DMS53 treated with DMSO at 0.1 percent for 48 hours (cell line): ENCODE data around the gene COQ8B.
"Not testable (repeated sequence)": the region's sequence is repeated elsewhere in the genome, so short reads cannot be mapped to it uniquely, and the experiment has no call there.

ENCODE experiments used
- DNase-seq: peaks from one replicate; lab custom pipeline; 2025; ENCODE audit not compliant: unreplicated experiment; lab: John Stamatoyannopoulos, UW

The COQ8B gene

DNA sequence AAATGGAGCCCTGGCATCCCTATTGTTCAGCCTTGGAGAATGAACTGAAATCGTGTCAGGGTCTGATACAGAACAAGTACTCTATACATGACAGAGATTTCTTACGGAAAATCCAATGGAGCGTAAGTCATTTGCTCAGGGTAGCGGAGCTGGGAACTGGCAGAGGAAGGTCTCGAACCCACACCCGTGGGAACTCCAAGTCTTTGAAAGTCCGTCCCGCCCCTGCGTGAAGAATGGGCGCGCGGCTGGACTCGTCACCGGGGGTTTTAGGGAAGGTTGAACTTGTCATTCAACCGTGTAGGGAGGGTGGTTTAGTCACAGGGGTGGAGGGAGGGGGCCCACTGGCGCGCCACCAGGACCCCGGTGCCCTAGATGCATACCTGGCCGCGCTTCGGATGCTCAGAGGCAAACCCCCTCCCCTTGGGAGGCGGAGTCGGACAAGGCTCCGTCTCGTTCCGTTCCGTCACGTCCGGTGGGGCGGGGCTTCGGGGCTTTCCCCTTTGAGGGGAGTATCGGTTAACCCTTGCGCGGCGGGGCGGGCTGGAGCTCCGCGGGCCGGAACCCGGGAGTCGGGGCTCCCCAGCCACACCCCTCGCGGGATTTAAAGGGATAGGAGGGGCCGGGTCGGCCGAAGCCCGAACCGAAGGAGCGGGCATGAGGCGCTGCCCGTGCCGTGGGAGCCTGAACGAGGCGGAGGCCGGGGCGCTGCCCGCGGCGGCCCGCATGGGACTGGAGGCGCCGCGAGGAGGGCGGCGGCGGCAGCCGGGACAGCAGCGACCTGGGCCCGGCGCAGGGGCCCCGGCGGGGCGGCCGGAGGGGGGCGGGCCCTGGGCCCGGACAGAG is at the start of gene COQ8B, which contains the start of gene ITPKC:
Gene COQ8B, minus strand, starts transcription at position 405 of the 843 bp plus-strand sequence. CDS start 2,254 bp downstream, outside the sequence.
Gene ITPKC, plus strand, starts transcription at position 631 of the 843 bp plus-strand sequence. Its CDS starts 24 bp downstream, at position 655.
- DNase-seq = peak; percentile 95

DNA sequence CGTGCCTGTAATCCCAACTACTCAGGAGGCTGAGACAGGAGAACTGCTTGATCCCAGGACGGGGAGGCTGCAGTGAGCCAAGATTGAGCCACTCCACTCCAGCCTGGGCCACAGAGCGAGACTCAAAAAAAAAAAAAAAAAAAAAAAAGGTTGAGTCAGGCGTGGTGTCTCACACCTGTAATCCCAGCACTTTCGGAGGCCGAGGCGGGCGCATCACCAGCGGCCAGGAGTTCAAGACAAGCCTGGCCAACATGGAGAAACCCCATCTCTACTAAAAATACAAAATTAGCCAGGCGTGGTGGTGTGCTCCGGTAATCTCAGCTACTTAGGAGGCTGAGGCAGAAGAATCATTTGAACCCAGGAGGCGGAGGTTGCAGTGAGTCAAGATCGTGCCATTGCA is 49.7 kb upstream of the COQ8B start:
- not testable (repeated sequence) for DNase-seq

DNA sequence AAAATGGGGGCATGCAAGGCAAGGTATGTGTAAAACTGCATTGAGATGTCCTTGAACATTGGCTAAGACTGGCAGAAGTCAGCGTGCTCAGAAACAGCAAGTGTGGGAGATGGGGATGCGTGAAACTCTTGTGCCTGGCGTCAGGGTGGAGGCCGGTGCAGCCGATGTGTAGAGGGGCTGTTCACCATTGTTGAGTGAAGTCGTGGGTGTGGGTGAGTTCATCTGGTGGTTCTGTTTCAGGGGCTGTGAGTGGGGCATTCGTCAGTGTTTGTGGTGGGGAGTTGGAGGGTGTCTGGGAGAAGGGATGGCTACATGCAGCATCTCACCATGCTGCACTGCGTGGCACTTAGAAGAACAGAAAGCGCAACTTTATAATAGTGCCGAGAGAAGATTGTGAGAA is 47.3 kb upstream of the COQ8B start:
- DNase-seq = no peak

DNA sequence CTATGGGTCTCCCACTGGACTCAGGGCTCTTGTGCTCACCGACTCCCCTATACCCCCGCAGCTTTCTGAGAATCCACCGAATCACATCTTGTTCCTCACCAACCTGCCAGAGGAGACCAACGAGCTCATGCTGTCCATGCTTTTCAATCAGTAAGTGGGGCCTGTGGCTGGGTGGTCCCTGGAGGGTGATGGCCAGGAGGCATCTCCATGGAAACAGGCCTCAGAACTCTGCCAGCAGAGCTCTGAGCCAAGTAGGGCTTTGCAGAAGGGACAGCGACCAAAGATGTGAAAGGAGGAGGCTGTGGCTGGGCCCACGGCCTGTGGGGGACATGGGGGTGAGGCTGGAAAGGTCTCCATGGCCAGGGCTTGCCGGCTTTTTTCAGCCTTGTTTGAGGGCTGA is 46.8 kb upstream of the COQ8B start:
- no peak for DNase-seq

DNA sequence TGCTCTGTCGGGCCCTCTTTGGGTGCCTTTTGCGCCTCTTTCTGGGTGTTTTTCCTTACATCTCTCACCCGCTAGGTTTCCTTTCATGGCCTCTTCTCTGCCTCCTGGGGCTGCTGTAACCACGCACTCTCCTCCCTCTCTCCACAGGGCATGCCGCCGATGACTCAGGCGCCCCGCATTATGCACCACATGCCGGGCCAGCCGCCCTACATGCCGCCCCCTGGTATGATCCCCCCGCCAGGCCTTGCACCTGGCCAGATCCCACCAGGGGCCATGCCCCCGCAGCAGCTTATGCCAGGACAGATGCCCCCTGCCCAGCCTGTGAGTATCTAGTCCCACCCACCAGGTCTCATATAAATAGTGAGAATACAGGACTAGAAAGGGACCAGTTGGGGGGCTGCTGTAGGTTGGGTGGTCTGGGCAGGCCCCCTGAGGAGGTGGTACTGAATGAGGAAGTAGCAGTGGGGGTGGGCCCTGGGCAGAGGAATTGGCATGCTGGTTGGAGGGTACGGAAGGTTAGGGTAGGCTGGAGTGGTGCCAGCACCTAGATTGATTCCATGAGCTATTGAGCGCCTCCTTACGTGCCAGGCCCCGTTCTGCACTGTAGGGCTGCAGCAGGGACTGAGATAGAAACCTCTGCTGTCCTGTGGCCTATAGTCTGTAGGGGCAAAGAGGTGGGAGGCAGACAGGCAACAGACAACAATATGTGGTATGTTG is 46.2 kb upstream of the COQ8B start:
- DNase-seq = no peak

DNA sequence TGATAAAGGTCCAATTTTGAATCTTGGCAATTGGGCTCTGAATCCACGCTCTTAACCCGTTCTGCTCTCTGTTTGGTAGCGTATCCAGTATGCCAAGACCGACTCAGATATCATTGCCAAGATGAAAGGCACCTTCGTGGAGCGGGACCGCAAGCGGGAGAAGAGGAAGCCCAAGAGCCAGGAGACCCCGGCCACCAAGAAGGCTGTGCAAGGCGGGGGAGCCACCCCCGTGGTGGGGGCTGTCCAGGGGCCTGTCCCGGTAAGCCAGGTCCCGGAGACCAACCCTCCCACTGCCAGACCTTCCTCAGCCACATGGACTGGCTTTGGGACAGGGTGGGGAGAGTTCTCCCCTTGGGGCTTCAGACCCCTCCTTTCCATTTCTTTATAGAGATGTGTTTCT is 42.7 kb upstream of the COQ8B start:
- DNase-seq = no peak

DNA sequence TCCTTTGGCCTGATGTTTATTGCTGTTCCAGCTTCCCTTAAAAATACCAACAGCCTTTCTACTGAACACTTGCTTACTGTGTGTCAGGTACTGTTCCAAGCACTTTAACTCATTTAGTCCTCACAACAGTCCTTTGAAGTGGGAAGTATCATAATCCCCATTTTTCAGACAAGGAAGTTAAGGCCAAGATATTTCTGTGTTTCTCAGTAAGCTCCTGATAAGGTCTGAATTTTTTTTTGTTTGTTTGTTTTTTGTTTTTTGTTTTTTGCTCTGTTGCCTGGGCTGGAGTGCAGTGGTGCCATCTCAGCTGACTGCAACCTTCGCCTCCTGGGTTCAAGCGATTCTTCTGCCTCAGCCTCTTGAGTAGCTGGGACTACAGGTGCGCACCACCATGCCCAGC is 41.8 kb upstream of the COQ8B start:
- DNase-seq = no peak

DNA sequence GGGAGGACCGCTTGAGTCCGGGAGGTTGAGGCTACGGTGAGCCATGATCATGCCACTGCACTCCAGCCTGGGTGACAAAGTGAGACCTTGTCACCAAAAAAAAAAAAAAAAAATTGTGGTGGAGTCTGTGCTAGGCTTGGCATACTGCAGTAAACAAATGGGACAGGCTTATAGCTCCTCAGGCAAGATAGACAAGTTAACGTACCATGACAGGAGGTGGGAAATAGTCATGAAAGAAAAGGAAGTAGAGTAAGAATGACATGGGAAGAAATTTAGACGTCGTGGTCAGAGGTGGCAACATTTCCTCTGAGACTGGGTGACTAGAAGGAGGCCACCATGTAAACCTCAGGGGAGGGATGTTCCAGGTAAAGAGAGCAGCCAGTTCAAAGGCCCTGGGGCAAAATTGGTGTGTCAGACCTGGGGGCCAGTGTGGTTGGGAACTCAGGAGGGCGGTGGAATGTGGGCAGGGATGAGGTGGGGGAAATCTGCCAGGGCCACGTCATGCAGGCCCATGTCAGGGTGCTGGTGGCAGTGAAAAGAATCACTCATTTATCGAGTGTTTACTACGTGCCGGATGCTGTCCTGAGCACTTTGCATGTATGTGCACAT is 39.9 kb upstream of the COQ8B start:
- no peak for DNase-seq

DNA sequence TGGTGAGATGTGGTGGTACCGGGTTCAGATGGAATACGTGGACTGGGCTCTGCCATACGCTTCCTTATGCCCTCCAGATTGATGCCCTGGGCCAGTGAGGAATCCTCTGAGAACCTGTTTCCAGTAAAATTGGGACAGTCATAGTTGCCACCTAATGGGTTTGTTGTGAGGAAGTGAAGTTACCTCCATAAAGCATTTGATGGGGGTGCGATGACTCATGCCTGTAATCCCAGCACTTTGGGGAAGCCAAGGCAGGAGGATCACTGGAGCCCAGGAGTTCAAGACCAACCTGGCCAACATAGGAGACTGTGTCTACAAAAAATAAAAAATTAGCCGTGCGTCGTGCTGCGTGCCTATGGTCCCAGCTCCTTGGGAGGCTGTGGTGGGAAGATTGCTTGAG is 39.1 kb upstream of the COQ8B start:
- DNase-seq = no peak

DNA sequence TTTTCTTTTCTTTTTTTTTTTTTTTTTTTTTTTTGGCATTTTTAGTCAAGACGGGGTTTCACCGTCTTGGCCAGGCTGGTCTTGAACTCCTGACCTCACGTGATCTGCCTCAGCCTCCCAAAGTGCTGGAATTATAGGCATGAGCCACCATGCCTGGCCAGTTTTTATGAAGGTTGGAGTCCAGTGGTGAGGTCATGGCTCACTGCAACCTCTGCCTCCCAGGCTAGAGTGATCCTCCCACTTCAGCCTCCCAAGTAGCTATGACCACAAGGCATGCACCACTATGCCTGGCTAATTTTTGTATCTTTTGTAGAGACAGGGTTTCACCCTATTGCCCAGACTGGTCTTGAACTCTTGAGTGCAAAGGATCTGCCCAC is 38.5 kb upstream of the COQ8B start:
- DNase-seq = no peak

DNA sequence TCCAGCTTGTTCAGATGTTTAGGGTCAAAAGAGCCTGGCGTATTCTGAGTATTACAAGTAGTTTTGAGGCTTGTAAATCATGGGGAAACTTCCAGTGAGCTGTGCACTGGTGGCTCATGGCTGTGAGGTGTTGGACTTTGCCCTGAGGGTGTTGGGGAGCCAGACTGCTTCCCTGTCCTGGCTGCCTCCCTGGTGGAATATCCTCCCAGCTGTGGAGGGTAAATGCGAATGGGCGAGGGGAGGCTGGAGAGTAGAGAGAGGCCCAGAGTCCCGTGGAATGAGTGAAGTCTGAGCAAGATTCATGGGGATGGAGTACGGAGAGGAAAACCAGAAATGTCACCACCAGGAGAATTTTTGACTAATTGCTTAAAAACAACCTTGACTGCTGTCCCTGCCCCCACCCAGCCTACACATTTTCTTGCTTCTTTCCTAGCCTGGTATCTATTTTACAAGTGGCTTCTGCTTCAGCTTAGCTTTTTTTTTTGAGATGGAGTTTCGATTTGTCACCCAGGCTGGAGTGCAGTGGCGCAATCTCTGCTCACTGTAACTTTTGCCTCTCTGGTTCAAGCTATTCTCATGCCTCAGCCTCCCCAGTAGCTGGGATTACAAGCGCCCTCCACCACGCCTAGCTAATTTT is 38.0 kb upstream of the COQ8B start:
- DNase-seq = no peak

DNA sequence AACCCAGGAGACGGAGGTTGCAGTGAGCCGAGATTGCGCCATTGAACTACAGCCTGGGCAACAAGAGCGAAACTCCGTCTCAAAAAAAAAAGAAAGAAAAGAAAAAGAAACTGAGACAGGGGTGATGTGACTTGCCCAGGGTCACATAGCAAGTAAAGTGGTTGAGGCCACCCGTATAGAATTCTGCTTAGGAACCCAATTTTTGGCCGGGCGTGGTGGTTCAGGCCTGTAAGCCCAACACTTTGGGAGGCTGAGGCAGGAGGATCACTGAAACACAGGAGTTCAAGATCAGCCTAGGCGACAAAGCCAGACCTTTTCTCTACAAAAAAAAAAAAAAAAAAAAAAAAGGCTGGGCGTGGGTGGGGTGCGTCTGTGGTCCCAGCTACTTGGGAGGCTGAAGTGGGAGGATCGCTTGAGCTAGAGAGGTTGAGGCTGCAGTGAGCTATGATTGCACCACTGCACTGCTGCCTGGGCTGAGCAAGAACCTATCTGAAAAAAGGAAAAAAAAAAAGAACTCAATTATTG is 35.6 kb upstream of the COQ8B start:
- DNase-seq = no peak

DNA sequence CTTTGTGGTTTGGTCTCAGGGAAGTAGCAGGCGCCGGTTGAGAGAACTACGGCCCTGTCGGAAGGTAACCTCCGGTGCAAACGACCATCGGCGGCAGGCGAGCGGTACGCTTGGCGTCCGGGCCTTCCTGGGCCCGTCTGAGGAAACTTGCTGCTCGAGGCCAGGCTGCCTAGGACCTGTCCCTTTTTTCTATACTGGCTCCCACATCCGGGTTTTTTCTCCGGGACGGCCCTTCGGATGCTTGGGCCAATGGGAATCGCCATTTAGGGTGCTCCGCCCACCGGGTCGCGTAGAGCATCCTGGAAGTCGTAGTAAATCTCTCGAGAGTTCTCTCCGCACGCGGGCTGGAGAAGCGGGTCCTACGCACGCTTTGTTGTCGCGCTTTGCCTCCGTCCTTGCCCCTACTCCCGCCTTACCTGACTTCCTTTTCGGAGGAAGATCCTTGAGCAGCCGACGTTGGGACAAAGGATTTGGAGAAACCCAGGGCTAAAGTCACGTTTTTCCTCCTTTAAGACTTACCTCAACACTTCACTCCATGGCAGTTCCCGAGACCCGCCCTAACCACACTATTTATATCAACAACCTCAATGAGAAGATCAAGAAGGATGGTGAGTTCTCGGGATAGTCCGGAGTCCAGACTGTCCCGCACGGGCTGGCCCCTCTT is 34.3 kb upstream of the COQ8B start, which contains the start of gene SNRPA:
Gene SNRPA, plus strand, starts transcription at position 330 of the 664 bp plus-strand sequence. Its CDS starts 206 bp downstream, at position 536.
- DNase-seq = peak; percentile 99

DNA sequence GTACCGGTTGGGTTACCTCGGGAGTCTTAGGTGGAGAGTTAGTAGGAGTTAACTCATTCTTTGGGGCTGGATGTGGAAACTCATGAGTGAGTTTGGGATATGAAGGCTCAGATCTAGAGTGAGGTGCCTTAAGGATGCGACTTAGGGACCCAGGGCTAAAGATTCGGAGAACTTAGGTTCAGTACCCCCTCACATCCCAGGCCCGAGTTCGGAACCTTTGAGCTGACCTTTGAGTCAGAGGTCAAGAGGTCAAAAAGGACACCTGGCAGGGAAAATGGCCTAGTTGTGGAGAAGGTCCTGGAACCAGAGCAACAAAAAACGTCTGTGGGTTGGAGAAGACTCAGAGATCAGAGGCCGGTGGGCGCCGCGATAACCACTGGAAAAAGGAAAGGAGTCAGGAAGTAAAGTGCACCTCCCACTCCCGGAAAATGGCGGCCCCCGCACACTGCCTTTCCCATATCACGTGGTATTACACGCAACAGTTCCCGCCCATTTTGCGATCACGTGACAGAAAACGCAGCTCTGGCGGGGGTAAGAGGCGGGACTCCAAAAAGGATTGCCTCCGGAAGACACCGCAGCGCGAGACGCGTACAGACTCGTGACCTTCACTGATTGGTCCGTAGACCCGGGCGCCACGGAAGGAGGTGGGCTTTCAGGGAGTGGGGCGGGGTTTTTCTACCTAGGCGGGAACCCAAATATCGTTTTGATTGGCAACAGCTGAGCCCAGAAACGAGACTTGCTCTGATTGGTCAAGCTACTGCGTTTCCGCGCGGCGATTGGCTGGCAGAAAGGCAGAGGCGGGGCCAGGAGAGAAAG is 33.6 kb upstream of the COQ8B start, which contains the start of gene ACTMAP:
Gene ACTMAP, minus strand, starts transcription at position 420 of the 816 bp plus-strand sequence. CDS start 674 bp downstream, outside the sequence.
- DNase-seq = peak; percentile 99

DNA sequence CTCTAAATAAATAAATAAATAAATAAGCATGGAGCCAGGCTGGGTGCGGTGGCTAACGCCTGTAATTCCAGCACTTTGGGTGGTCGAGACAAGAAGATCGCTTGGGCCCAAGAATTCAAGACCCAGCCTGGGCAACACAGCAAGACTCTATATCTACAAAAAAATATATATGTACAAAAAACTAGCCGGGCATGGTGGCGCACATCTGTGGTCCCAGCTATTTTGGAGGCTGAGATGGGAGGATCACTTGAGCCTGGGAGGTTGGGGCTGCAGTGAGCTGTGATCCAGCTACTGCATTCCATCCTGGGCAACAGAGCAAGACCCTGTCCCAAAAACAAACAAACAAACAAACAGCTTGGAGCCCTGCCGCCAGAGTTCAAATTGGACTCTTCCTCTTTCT is 30.9 kb upstream of the COQ8B start:
- no peak for DNase-seq

DNA sequence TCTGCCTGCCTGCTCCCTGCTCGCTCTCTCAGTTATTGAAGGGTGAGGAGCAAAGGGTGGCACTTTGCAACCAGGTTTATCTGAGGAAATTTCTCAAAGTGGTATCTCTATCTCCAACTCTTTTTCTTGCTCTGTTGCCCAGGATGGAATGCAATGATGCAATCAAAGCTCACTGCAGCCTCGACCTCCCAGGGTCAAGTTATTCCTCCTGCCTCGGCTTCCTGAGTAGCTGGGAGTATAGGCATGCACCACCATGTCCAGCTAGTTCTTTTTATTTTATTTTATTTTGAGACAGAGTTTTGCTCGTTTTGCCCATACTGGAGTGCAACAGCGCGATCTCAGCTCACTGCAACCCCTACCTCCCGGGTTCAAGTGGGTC is 28.7 kb upstream of the COQ8B start:
- DNase-seq = no peak

DNA sequence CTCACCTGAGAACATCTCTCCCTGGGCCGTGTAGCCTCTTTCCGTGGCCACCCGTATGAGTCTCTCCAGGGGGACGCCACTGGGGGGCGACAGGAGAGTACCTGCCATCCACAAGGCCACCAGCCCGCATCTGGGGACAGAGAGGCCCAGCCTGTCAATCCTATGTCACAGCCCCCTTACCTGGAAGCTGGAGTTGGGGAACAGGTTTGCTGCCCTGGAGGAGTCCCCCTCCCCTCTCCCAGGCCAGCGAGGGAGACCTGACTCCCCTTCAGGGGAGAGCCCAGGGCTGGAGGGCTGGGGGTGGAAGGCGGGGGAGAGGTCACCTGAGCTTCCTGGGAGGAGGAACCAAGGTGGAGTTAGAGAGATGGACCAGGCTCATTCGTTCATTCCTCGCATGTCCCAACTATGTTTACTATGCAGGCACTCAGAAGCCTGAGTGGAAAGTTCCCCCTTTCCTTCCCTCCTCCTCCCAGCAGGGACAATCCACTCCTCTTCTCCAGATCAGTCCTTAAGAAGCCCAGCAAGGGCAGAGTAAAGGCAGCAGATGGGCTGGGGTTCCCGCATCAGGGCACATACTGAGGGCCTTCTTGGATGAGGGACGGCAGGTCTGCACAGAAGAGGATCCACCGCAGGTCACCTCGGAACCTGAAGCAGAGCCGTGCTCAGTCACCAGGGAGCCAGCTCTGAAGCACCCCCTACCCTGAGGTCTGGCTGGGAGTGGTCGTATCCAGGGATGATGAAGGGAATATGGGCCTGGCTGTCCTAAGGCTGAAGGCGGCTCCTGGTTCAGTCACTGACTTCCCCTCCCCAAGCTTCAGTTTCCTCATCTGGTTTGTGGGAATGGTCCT is 28.1 kb upstream of the COQ8B start:
- no peak for DNase-seq

DNA sequence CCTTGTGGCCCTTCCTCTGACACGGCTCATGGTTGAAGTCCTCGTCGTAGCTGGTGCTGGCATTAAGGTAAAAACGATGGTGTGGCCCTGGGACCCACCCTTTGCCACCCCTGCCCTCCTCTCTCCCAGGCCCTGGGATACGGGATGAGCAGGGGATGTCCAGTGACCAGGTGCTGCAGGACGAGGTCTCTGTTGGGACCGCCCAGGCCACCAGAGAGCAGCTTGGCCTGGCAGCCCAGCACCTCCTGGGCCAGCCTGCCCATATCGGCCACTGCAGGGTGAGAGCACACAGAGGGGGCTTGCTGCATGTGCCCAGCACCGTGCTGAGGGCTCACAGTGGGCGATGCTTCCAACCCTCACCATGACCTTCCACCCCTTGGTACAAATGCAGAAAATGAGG is 27.2 kb upstream of the COQ8B start:
- no peak for DNase-seq

DNA sequence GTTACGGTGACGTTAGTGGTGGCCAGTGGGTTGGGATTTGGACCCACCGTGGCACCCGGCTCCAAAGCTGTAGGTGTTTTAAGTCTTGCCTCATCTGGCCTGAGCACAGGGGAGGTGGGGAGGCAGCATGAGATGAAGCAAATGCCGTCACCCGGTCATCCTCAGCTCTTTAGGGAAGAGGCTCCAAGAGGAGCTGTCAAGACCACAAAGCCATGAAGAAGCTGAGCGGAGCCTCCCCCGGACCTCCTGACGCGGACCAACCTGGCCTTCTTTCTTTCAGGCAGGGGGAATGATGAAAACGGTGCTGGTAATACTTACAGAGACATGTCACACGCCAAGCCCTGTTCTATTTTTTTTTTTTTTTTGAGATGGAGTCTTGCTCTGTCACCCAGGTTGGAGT is 26.2 kb upstream of the COQ8B start:
- no peak for DNase-seq
